Erythroblast (primary cell): ENCODE results near the gene ANP32E.
"Not testable (repeated sequence)": the region's sequence is repeated elsewhere in the genome, so short reads cannot be mapped to it uniquely, and the experiment has no call there.

ENCODE experiments used
- DNase-seq, 2 experiments: peaks; one replicate each; lab custom pipeline; 2025; lab: John Stamatoyannopoulos, UW
- GATA1 ChIP-seq: IDR thresholded peaks from 2 replicates; pipeline ENCODE4 v1.6.1; 2011; ENCODE audit warnings: low read depth, mild to moderate bottlenecking, control low read depth, low read length, moderate library complexity
- POLR2A ChIP-seq: IDR thresholded peaks from 2 replicates; pipeline ENCODE4 v1.6.1; 2011; ENCODE audit warnings: mild to moderate bottlenecking, low read length

Gene ANP32E

DNA sequence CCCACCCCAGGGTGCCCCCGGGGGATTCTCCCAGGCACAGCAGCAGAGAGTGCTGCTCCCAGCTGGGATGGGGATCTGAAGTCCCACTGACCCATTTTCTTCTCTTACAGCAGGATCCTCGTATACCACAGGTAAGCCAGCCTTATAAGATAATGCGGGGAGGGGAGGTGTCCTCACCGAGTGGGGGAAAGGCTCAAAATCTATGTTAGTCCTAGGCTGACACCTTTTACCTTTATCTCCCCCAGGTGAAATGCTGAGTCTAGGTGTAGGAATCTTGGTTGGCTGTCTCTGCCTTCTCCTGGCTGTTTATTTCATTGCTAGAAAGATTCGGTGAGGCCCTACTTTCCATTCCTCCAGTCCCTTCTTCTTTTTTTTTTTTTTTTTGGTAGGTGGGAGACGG, 27.6 kb upstream of the ANP32E start:
- TF ChIP-seq POLR2A: no peak
- no peak for TF ChIP-seq GATA1
- DNase-seq: no peak

DNA sequence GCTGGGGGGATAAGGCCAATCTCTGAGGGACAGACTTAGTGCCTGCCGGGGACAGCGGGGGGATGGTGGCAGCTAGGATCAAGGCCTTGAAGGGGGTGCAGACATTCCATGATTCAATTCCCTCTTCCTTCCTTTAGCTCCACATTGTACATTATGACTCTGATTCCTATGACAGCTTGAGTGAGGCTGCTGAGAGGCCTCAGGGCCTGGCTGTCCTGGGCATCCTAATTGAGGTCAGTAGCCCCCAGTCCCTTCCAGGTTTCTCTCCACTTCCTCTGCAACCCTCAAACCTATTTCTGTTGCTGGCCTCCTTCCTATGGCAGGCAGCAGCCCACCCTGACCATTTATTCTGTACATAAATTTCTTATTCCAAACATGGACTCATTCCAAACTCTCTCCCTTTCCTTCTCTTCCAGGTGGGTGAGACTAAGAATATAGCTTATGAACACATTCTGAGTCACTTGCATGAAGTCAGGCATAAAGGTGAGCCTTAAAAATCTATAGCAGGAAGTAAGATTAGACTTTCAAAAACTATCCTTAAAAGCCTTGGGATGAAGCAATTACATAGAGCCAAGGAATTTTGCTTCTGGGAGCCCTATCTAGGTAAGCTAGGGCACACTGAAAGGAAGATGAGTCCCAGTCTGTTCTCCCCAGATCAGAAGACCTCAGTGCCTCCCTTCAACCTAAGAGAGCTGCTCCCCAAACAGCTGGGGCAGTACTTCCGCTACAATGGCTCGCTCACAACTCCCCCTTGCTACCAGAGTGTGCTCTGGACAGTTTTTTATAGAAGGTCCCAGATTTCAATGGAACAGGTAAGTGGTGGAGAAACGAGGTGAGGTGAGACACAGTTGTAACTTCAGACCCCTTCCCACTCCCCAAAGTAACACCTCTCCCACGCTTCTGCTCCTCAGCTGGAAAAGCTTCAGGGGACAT, 26.7 kb upstream of the ANP32E start:
- no peak for TF ChIP-seq GATA1
- no peak for DNase-seq

DNA sequence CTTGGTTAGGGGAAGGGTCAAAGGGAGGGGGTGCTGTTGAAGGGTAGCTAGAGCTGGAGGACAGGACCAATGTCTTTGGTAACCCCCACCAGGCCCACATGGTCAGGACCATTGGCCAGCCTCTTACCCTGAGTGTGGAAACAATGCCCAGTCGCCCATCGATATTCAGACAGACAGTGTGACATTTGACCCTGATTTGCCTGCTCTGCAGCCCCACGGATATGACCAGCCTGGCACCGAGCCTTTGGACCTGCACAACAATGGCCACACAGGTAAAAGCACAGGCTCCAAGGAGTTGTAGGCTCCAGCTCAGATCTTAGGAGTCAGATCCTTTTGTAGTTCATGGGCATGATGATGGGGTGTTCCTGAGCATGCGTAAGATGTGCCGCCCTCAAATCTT, 25.5 kb upstream of the ANP32E start:
- DNase-seq: no peak
- TF ChIP-seq GATA1: no peak
- TF ChIP-seq POLR2A: no peak

DNA sequence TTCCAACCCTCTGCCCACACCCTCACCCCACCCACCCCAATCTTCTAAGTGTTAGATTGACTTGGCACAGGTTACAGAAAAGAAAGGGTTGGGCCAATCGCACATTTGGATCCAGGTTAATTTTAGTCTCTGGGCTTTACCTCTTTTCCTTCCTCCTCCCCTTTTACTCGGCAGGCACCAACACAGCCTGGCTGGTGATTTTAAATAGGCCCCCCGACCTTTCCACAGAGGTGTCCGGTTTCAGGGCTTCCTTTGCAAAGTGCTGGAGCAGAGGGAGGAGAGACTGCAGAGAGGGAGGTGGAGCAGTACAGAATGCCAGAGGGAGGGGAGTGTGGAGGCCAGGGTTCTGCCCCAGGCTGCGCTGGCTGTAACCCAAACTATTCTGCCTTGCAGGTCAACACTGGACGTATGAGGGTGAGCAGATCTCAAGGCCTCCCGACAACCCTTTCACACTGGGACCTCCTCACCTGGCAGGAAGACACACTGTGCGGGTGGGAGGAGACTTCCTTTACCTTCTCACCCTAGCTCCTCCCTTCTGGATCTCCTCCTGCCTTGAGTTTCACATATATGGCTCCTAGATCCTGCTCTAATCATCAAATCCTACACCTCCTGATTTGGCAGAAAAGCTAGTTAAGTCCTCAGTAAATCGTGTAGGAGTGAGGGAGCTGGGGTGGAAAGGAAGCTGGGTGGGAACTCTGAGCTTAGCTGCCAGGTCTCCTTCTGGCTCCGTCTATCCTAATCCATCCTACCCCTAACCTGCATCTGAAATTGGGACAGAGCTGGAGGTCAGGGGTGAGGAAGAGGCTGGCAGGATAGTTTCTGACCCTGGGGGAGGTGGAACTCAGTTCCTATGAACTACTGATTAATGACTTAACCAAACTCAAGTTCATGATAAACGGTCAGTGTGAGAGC, 24.1 kb upstream of the ANP32E start:
- no peak for DNase-seq
- TF ChIP-seq POLR2A (no peak), GATA1 (no peak)

DNA sequence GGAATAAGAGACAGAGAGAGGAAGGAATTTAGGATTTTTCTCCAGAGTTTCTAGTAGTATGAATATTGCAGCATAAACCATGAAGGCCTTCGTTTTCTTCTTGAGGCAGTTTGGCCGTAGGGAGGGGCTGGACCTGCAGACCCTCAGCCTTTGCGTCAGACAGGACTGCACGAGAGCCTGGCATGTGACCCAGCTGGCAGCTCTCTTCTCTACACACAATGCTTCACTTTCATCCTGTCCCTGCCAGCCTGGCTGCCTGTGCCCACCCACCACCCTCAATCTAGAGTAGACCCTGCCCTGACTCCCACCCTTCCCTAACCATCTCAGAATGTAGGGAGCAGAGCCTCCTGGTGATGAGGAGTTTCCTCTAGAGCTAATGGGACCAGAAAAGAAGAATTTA, 23.3 kb upstream of the ANP32E start:
- DNase-seq: no peak
- TF ChIP-seq GATA1 (no peak), POLR2A (no peak)

DNA sequence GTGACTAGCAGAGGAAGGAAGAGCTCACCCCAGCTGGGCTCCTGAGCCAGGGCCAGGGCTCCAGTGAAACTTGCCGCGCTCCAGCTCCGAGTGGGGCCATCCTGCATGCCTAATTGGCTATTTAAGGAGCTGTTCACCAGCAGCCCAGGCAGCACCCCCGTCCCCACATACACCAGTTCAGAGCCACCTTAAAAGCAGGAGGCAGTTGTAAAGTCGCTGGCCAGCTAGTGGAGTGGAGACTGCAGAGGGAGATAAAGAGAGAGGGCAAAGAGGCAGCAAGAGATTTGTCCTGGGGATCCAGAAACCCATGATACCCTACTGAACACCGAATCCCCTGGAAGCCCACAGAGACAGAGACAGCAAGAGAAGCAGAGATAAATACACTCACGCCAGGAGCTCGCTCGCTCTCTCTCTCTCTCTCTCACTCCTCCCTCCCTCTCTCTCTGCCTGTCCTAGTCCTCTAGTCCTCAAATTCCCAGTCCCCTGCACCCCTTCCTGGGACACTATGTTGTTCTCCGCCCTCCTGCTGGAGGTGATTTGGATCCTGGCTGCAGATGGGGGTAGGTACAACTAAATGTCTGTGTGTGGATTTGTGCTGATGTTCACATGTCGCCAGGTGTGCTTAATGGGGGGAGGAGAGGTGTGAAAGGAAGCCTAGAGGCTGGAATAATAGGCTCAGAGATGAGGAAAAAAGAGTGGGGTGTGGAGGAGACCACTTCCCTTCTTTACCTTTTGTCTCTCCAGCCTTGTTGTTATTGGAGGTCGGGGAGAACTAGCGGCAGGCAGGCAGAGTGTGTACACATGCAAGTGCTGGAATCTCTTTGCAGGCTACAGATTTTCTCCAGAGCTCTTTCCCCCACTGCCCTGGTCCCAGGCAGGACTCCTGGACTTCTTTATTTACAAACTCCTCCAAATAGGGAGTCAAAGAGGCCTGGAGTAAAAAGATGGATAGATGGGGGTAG, 22.0 kb upstream of the ANP32E start, which contains the start of gene CA14:
Gene CA14 (plus strand): TSS at position 151 of the 962 bp plus-strand sequence. CDS start 355 bp downstream, at position 506.
- DNase-seq: no peak
- TF ChIP-seq POLR2A: no peak
- no peak for TF ChIP-seq GATA1

DNA sequence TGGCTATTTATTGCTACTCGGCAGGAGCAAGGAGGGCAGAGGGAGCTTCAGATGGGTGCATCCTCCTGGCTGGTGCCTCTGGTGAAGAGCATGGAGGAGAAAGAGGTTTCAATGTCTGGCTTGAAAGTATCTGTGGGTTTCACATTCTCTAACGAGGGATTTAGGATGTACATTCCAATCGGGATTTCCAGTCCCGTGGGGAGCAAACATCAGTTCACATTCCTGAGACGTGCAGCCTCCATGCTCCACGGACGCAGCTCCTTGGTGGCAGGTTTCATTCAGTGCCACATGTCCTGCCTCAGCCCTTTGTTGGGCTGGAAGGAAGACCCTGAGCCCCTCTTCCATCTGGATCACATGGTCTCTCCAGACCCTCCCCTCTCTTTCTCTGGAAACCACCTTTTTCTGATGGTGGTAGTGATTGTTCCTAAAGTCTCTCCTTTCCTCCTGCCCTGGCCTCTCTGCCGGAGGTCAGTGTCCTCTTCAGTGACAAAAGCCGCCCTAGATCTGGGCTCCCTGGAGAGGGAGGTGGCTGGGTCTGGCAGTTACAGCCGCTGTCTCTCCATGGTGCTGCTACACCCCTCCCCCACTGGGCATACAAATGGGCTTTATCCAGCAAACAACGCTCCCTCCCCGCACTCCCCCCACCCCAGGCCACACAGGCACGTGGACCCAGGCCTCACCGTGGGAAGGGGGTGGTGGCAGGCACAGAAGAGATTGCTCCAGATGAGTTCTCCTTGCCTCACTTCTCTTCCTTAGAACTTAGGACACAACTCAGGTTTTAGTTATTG, 20.8 kb upstream of the ANP32E start:
- no peak for TF ChIP-seq GATA1
- no peak for TF ChIP-seq POLR2A
- no peak for DNase-seq

DNA sequence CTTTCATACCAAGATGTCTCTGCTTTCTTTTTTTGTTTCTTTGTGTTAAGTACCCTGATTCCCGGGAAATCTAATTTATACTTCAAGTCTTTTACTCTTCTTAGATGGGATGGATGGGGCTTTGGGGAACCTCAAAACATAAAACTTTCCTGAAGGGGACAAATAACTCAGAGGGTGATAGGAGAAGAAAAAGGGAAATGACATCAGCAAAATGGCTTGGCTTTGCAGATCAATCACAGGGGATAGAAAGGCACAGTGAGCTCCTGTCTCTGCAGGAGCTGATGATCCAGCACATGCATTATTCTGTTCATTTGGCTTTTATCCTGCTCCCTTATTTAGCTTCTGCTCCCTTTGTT, 20.3 kb upstream of the ANP32E start:
- DNase-seq: no peak
- no peak for TF ChIP-seq GATA1
- no peak for TF ChIP-seq POLR2A

DNA sequence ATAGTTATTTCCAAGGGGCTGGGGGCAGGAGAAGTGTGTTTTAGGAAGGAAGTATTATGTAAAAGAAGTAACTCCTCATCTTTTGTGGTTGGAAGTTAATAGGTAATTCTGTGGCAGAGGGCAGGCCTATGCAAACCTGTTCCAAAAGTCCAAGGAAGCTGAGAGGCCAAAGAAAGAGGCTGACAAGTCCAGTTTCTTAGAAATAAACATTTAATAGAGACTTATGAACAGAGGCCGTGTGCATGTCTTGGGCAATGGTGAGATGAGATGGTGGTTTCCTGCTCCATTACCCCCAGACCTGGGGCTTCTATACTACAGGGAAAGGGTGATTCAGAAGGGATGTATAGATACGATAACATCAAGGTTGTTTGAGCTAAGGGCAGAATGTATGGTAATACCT, 14.0 kb upstream of the ANP32E start:
- TF ChIP-seq GATA1 (no peak), POLR2A (no peak)
- DNase-seq: no peak

DNA sequence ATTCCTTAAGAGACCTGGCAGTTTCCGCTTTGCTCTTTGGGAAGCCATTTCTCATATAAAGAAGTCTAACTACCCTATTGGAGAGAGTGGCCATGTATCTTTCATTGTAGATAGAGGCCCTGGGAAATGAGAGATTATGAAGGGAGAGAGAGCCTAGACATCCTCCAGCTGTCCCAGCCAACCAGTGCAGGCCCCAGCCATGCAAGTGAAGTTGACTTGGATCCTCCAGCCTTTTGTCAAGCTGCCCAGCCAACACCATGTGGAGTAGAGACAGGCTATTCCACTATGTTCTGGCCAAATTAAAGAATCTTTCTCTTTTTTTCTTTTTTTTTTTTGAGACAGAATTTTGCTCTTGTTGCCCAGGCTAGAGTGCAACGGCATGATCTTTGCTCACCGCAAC, 7.1 kb upstream of the ANP32E start:
- TF ChIP-seq GATA1: no peak
- no peak for TF ChIP-seq POLR2A
- no peak for DNase-seq

DNA sequence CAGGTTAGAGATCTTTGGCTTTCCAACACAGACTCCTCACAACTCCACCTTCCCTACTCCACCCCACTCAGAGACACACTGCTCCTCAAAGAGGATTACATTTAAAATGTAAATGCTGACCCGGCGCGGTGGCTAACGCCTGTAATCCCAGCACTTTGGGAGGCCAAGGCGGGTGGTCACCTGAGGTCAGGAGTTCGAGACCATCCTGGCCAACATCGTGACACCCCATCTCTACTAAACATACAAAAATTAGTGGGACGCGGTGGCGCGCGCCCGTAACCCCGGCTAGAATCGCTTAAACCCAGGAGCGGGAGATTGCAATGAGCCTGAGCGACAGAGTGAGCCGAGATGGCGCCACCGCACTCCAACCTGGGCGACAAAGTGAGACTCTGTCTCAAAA, 1.8 kb upstream of the ANP32E start:
- no peak for DNase-seq
- no peak for TF ChIP-seq GATA1
- no peak for TF ChIP-seq POLR2A

DNA sequence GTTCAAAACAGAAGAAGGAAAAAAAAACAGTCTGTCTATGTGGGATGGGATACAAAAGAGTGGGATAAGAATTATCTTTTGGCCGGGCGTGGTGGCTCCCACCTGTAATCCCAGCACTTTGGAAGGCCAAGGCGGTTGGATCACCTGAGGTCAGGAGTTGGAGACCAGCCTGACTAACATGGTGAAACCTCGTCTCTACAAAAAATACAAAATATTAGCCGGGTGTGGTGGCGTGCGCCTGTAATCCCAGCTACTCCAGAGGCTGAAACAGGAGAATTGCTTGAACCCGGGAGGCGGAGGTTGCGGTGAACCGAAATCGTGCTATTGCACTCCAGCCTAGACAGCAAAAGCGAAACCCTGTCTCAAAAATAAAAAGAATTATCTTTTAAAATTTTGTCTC, 1.3 kb upstream of the ANP32E start:
- DNase-seq: not testable (repeated sequence)

DNA sequence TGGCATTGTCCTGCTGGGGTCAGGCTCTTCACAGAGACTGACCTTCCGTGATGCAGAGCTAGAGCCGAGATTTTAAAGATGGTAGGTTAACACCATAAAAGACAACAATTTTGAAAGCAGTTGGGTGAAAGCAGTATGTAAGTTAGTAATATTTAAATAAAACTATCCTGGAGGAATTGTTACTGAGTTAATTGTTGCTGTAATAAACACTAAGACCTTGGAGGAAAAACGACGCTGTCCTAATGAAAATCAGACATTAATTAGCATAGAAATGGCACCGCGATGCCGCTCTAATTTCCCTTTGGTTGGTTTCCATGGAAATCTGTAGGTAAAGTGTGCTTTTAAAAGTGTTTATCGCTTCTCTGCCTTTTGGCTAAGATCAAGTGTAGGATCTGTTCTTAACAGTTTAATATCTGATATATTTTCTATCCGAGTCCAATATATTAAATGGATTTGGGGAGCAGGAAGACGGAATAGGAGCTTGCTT, 745 bp upstream of the ANP32E start:
- no peak for DNase-seq
- TF ChIP-seq GATA1 (no peak), POLR2A (no peak)
